Measurements from ENCODE around the gene DPEP1. TPM values are rescaled to one million over a fixed set of nuclear protein-coding genes. Genes with fewer than 3 reads are reported as not detected.

DPEP1 gene
- total RNA-seq, 1 experiment from 2014 or later = 13.6 TPM

GRCh38 chr16:89599902-89600301 lies 13.5 kb upstream of the DPEP1 start:
- H3K9me3 Mint-ChIP-seq = no peaks in the 10 kb centered on the region
- H3K4me1 Mint-ChIP-seq = peaks cover 13% of the 10 kb centered on the region
- ChIA-PET POLR2A (interaction anchor here (0.6 to 0.9 kb wide), 2 partner anchors 15 to 394 kb away, joined by 3 to 4 read pairs; no protein-coding TSS in a partner anchor), CTCF (interaction anchor here (0.5 to 4.5 kb wide), 26 partner anchors 9 to 407 kb away, joined by 3 to 79 read pairs (median 5); partner anchors contain the start of genes CDK10, CHMP1A, CPNE7 and DPEP1)
- no peak for ATAC-seq
- H3K27ac Mint-ChIP-seq = no peak overlapping the region
- peaks cover 2% of the 10 kb centered on the region; the same call in 1 of the 2 replicates for H3K36me3 Mint-ChIP-seq
- no peak for DNase-seq (ENCODE audit: low spot score)
- no peak for TF ChIP-seq NR1H2 (CRISPR knock-in tag; IDR thresholded peaks at IDR 0.05)
- no peak for TF ChIP-seq PREB (CRISPR knock-in tag; IDR thresholded peaks at IDR 0.05; ENCODE audit: borderline replicate concordance)
- TF ChIP-seq RELA (CRISPR knock-in tag; IDR thresholded peaks at IDR 0.05; ENCODE audit: borderline replicate concordance) = no peak
- TF ChIP-seq KAT7 (CRISPR knock-in tag; IDR thresholded peaks at IDR 0.05; ENCODE audit: borderline replicate concordance) = no peak
- TF ChIP-seq CREB1 (CRISPR knock-in tag; IDR thresholded peaks at IDR 0.05) = no peak
- no peaks in the 10 kb centered on the region for H3K27me3 Mint-ChIP-seq (ENCODE audit: low read depth)
- no peak overlapping the region for H3K4me3 Mint-ChIP-seq

GRCh38 chr16:89600427-89600826 lies 13.0 kb upstream of the DPEP1 start:
- CTCF ChIA-PET = interaction anchor here (1.3 to 4.5 kb wide), 8 partner anchors 11 to 408 kb away, joined by 3 to 79 read pairs (median 6); partner anchors contain the start of gene DPEP1
- no peak overlapping the region for H3K27ac Mint-ChIP-seq
- no peak for ATAC-seq
- TF ChIP-seq STAT6 (CRISPR knock-in tag; conservative IDR thresholded peaks at IDR 0.05; ENCODE audit: low read depth) (no peak), ZNF396 (CRISPR knock-in tag; IDR thresholded peaks at IDR 0.05; ENCODE audit: borderline replicate concordance) (no peak), E2F5 (CRISPR knock-in tag; IDR thresholded peaks at IDR 0.05) (no peak), ZNF671 (CRISPR knock-in tag; IDR thresholded peaks at IDR 0.05) (no peak), SMAD4 (CRISPR knock-in tag; IDR thresholded peaks at IDR 0.05) (no peak), ZBTB21 (CRISPR knock-in tag; IDR thresholded peaks at IDR 0.05; ENCODE audit: borderline replicate concordance) (no peak), TCF7 (CRISPR knock-in tag; IDR thresholded peaks at IDR 0.05; ENCODE audit: low read depth) (no peak), MYBL2 (CRISPR knock-in tag; IDR thresholded peaks at IDR 0.05) (no peak), FOXP4 (CRISPR knock-in tag; IDR thresholded peaks at IDR 0.05) (no peak), ATF3 (CRISPR knock-in tag; conservative IDR thresholded peaks at IDR 0.05) (no peak), NR2C2 (CRISPR knock-in tag; IDR thresholded peaks at IDR 0.05) (no peak), FOXK1 (CRISPR knock-in tag; IDR thresholded peaks at IDR 0.05) (no peak), SOX15 (CRISPR knock-in tag; IDR thresholded peaks at IDR 0.05) (no peak), ATF1 (CRISPR knock-in tag; IDR thresholded peaks at IDR 0.05) (no peak), FOXJ3 (CRISPR knock-in tag; IDR thresholded peaks at IDR 0.05; ENCODE audit: borderline replicate concordance) (no peak), ZNF317 (CRISPR knock-in tag; IDR thresholded peaks at IDR 0.05; ENCODE audit: borderline replicate concordance, low read depth) (no peak), E2F4 (CRISPR knock-in tag; IDR thresholded peaks at IDR 0.05; ENCODE audit: borderline replicate concordance, low read depth) (no peak), ZNF281 (CRISPR knock-in tag; IDR thresholded peaks at IDR 0.05) (no peak), PRRX2 (CRISPR knock-in tag; IDR thresholded peaks at IDR 0.05) (no peak)

More at GRCh38 chr16:89600427-89600826, 13.0 kb upstream of the DPEP1 start:
- H3K36me3 Mint-ChIP-seq = peaks cover 2% of the 10 kb centered on the region; the same call in 1 of the 2 replicates
- no peaks in the 10 kb centered on the region for H3K27me3 Mint-ChIP-seq (ENCODE audit: low read depth)
- DNase-seq (ENCODE audit: low spot score) = no peak
- no peaks in the 10 kb centered on the region for H3K9me3 Mint-ChIP-seq
- POLR2A ChIA-PET = interaction anchor here (0.6 kb wide), 1 partner anchor 395 kb away, joined by 4 read pairs; no protein-coding TSS in a partner anchor
- H3K4me1 Mint-ChIP-seq = peaks cover 13% of the 10 kb centered on the region
- no peak overlapping the region for H3K4me3 Mint-ChIP-seq

Measured in WTC11 (cell line).